HUDEP-2 (cell line): ENCODE measurements around the gene MMAA.
"Not testable (repeated sequence)": the region's sequence is repeated elsewhere in the genome, so short reads cannot be mapped to it uniquely, and the experiment has no call there.

Source experiments
- DNase-seq, 76 experiments: peaks; one replicate each; lab custom pipeline; 2025; ENCODE audit not compliant: unreplicated experiment in 76 of 76; lab: John Stamatoyannopoulos, UW

The MMAA gene

GRCh38 chr4:145618932-145619638 is at the start of gene MMAA:
TSS of gene MMAA (plus strand) at chr4:145619385. CDS start at chr4:145639140, 19,755 bp downstream.
- DNase-seq = peak in 75 of 76 experiments; percentile 33 to 96 (median 90)

GRCh38 chr4:145574546-145574945 is 44.6 kb upstream of the MMAA start:
- DNase-seq = not testable (repeated sequence)

- no peak for DNase-seq
These were observed 38.3 kb upstream of the MMAA start for GRCh38 chr4:145580906-145581305.

GRCh38 chr4:145583191-145584055 is 35.8 kb upstream of the MMAA start:
- DNase-seq = no peak

GRCh38 chr4:145587088-145587754 is 32.0 kb upstream of the MMAA start:
- DNase-seq = no peak

- DNase-seq = not testable (repeated sequence)
These were observed 29.8 kb upstream of the MMAA start for GRCh38 chr4:145589381-145589780.

- DNase-seq = no peak
These were observed 29.1 kb upstream of the MMAA start for GRCh38 chr4:145589916-145590702.

- no peak for DNase-seq
These were observed 16.9 kb upstream of the MMAA start for GRCh38 chr4:145602129-145602760.

- DNase-seq = no peak
These were observed 13.2 kb upstream of the MMAA start for GRCh38 chr4:145605941-145606340.

GRCh38 chr4:145609481-145610427 is 9.4 kb upstream of the MMAA start:
- peak in 53 of 76 experiments; percentile 0 to 63 (median 20) for DNase-seq

- DNase-seq = no peak
These were observed 5.5 kb upstream of the MMAA start for GRCh38 chr4:145613566-145614232.

GRCh38 chr4:145614233-145614610 is 5.0 kb upstream of the MMAA start:
- no peak for DNase-seq

GRCh38 chr4:145618210-145618931 is 814 bp upstream of the MMAA start:
- DNase-seq = peak in 5 of 76 experiments; percentile 3 to 52 (median 15)

- DNase-seq = peak in 42 of 76 experiments; percentile 9 to 78 (median 51)
These were observed 433 bp downstream of the MMAA start for GRCh38 chr4:145619639-145619996.

- DNase-seq = not testable (repeated sequence)
These were observed 2.9 kb downstream of the MMAA start for GRCh38 chr4:145622067-145622466.

GRCh38 chr4:145623831-145624230 is 4.6 kb downstream of the MMAA start:
- peak in 3 of 76 experiments; percentile 6 to 15 (median 13) for DNase-seq

GRCh38 chr4:145625677-145626622 is 6.8 kb downstream of the MMAA start:
- no peak for DNase-seq
